Activated effector memory CD4-positive, alpha-beta T cell treated with anti-CD3 and anti-CD28 coated beads, Interleukin-2, amount 50 U/mL, for 16 hours (primary cell): ENCODE data around the gene PPP1R14B.

Experiments used
- DNase-seq: peaks from one replicate; pipeline ENCODE4 v3.0.0-alpha.2; 2020

The PPP1R14B gene

GRCh38 chr11:64229744-64230170 is 17.0 kb downstream of the PPP1R14B start:
- DNase-seq, result no peak

- DNase-seq, result no peak
Measured at GRCh38 chr11:64229090-64229743, 17.5 kb downstream of the PPP1R14B start.

- DNase-seq, result no peak
Measured at GRCh38 chr11:64227405-64227956, 19.3 kb downstream of the PPP1R14B start.

GRCh38 chr11:64226507-64227051 is 20.2 kb downstream of the PPP1R14B start:
- peak; percentile 83 for DNase-seq

- peak; percentile 98 for DNase-seq
Measured at GRCh38 chr11:64225608-64226506, 20.9 kb downstream of the PPP1R14B start, which contains the start of the genes NUDT22 and TRPT1. Gene NUDT22 (plus strand): TSS chr11:64226274. CDS start chr11:64226653, 379 bp downstream. Gene TRPT1 (minus strand): TSS chr11:64226186. CDS start chr11:64225860, 326 bp downstream.

- DNase-seq, result no peak
Measured at GRCh38 chr11:64224891-64225607, 21.7 kb downstream of the PPP1R14B start.

- DNase-seq, result no peak
Measured at GRCh38 chr11:64224151-64224890, 22.4 kb downstream of the PPP1R14B start.

GRCh38 chr11:64223001-64223651 is 23.6 kb downstream of the PPP1R14B start:
- DNase-seq, result no peak

- no peak for DNase-seq
Measured at GRCh38 chr11:64222651-64223000, 24.1 kb downstream of the PPP1R14B start.

GRCh38 chr11:64220798-64221197 is 25.9 kb downstream of the PPP1R14B start:
- no peak for DNase-seq

GRCh38 chr11:64220271-64220670 is 26.5 kb downstream of the PPP1R14B start:
- no peak for DNase-seq

GRCh38 chr11:64219755-64220154 is 27.0 kb downstream of the PPP1R14B start:
- DNase-seq, result no peak

- no peak for DNase-seq
Measured at GRCh38 chr11:64219354-64219684, 27.4 kb downstream of the PPP1R14B start.

GRCh38 chr11:64218628-64219353 is 28.0 kb downstream of the PPP1R14B start:
- DNase-seq, result no peak

GRCh38 chr11:64216879-64217278 is 29.9 kb downstream of the PPP1R14B start:
- DNase-seq, result no peak

GRCh38 chr11:64211181-64211872 is 35.4 kb downstream of the PPP1R14B start:
- DNase-seq, result no peak

- no peak for DNase-seq
Measured at GRCh38 chr11:64210301-64211020, 36.3 kb downstream of the PPP1R14B start.

GRCh38 chr11:64209563-64209843 is 37.2 kb downstream of the PPP1R14B start:
- no peak for DNase-seq

GRCh38 chr11:64208796-64209562 is 37.8 kb downstream of the PPP1R14B start:
- DNase-seq, result no peak
